Astrocyte (in vitro differentiated cells and primary cell): ENCODE measurements around the gene GJB5. TPM values are rescaled to one million over a fixed set of nuclear protein-coding genes. Genes with fewer than 3 reads are reported as not detected.
A peak's percentile ranks its signal among the peaks of the same experiment; 100 is the strongest.

Source experiments
- DNase-seq: peaks from one replicate; pipeline ENCODE4 v3.0.0-alpha.2; 2010; ENCODE audit warnings: low read depth
- FAIRE-seq: peaks from 2 replicates; lab custom pipeline; 2011; peaks lifted over from hg19 to GRCh38; lab: Jason Lieb, UNC
- H2AFZ ChIP-seq: 2 replicates; pipeline ENCODE4 v1.6.0; 2012; ENCODE audit warnings: low read depth, low read length, inconsistent platforms
- H3K27ac ChIP-seq: 2 replicates; pipeline ENCODE4 v1.5.1; 2011; ENCODE audit warnings: low read depth, low read length, inconsistent platforms
- H3K27me3 ChIP-seq: 2 replicates; pipeline ENCODE4 v1.6.0; 2011; ENCODE audit warnings: low read length, inconsistent platforms; ENCODE audit not compliant: insufficient read depth
- H3K36me3 ChIP-seq: 2 replicates; pipeline ENCODE4 v1.5.1; 2011; ENCODE audit warnings: low read length, inconsistent platforms; ENCODE audit not compliant: insufficient read depth
- H3K4me1 ChIP-seq: 2 replicates; pipeline ENCODE4 v1.5.1; 2011; ENCODE audit warnings: low read length, inconsistent platforms; ENCODE audit not compliant: insufficient read depth
- H3K4me2 ChIP-seq: 2 replicates; pipeline ENCODE4 v1.6.0; 2012; ENCODE audit warnings: low read length, inconsistent platforms
- H3K4me3 ChIP-seq: 2 replicates; pipeline ENCODE4 v1.5.1; 2011; ENCODE audit warnings: low read depth, mild to moderate bottlenecking, low read length, inconsistent platforms; ENCODE audit not compliant: insufficient read depth
- H3K79me2 ChIP-seq: 2 replicates; pipeline ENCODE4 v1.6.0; 2012; ENCODE audit warnings: mild to moderate bottlenecking, low read length, inconsistent platforms; ENCODE audit not compliant: insufficient read depth
- H3K9ac ChIP-seq: 2 replicates; pipeline ENCODE4 v1.6.0; 2012; ENCODE audit warnings: mild to moderate bottlenecking, low read length, inconsistent platforms
- H3K9me3 ChIP-seq: 2 replicates; pipeline ENCODE4 v1.5.1; 2012; ENCODE audit warnings: low read depth, mild to moderate bottlenecking, low read length, inconsistent platforms; ENCODE audit not compliant: insufficient read depth
- H4K20me1 ChIP-seq: 2 replicates; pipeline ENCODE4 v1.6.0; 2012; ENCODE audit warnings: low read length, inconsistent platforms; ENCODE audit not compliant: insufficient read depth
- H3K27ac Mint-ChIP-seq: one replicate; pipeline ENCODE4 v1.8.0; 2021; ENCODE audit warnings: mild to moderate bottlenecking, mixed read lengths; ENCODE audit not compliant: unreplicated experiment
- H3K27me3 Mint-ChIP-seq: one replicate; pipeline ENCODE4 v1.8.0; 2021; ENCODE audit warnings: low read depth, mixed read lengths; ENCODE audit not compliant: unreplicated experiment
- H3K36me3 Mint-ChIP-seq: one replicate; pipeline ENCODE4 v1.8.0; 2021; ENCODE audit warnings: low read depth, mixed read lengths; ENCODE audit not compliant: unreplicated experiment
- H3K4me1 Mint-ChIP-seq: one replicate; pipeline ENCODE4 v1.8.0; 2021; ENCODE audit warnings: low read depth, mixed read lengths; ENCODE audit not compliant: unreplicated experiment
- H3K4me3 Mint-ChIP-seq: one replicate; pipeline ENCODE4 v1.8.0; 2021; ENCODE audit warnings: mild to moderate bottlenecking, moderate library complexity, mixed read lengths; ENCODE audit not compliant: unreplicated experiment
- H3K9me3 Mint-ChIP-seq: one replicate; pipeline ENCODE4 v1.8.0; 2021; ENCODE audit warnings: mild to moderate bottlenecking, mixed read lengths; ENCODE audit not compliant: unreplicated experiment
- EZH2 ChIP-seq: IDR thresholded peaks from 2 replicates; pipeline ENCODE4 v1.6.1; 2012; ENCODE audit warnings: mild to moderate bottlenecking, low read length, inconsistent platforms; ENCODE audit not compliant: insufficient read depth
- total RNA-seq: library from RNA; stranded (reverse); gene quantifications from 2 replicates; pipeline ENCODE4 v1.2.1, GENCODE V29; 2021
- TF ChIP-seq, protein P1 (sequence below): IDR thresholded peaks from 2 replicates; pipeline ENCODE4 v1.5.1; 2011; ENCODE audit warnings: low read depth, mild to moderate bottlenecking, inconsistent platforms, low read length, moderate library complexity; ENCODE audit not compliant: insufficient read depth

Gene GJB5
- total RNA-seq, 1 donor from 2014 or later = not detected

GRCh38 chr1:34739613-34740012 lies 15.2 kb upstream of the GJB5 start:
- no peak for DNase-seq
- Mint-ChIP-seq H3K4me1 (no peaks in the 10 kb centered on the region), H3K36me3 (no peaks in the 10 kb centered on the region), H3K27me3 (peaks cover 46% of the 10 kb centered on the region), H3K9me3 (no peaks in the 10 kb centered on the region), H3K27ac (no peak overlapping the region), H3K4me3 (no peak overlapping the region)
- Histone ChIP-seq H4K20me1 (peaks cover 3% of the 10 kb centered on the region), H3K9ac (no peak overlapping the region), H3K4me1 (no peaks in the 10 kb centered on the region), H2AFZ (no peak overlapping the region), H3K79me2 (no peaks in the 10 kb centered on the region), H3K9me3 (no peaks in the 10 kb centered on the region), H3K36me3 (no peaks in the 10 kb centered on the region), H3K27me3 (peaks cover 7% of the 10 kb centered on the region), H3K4me3 (no peak overlapping the region), H3K27ac (no peak overlapping the region), H3K4me2 (no peak overlapping the region)
- FAIRE-seq = no peak
- TF ChIP-seq, protein P1, sequence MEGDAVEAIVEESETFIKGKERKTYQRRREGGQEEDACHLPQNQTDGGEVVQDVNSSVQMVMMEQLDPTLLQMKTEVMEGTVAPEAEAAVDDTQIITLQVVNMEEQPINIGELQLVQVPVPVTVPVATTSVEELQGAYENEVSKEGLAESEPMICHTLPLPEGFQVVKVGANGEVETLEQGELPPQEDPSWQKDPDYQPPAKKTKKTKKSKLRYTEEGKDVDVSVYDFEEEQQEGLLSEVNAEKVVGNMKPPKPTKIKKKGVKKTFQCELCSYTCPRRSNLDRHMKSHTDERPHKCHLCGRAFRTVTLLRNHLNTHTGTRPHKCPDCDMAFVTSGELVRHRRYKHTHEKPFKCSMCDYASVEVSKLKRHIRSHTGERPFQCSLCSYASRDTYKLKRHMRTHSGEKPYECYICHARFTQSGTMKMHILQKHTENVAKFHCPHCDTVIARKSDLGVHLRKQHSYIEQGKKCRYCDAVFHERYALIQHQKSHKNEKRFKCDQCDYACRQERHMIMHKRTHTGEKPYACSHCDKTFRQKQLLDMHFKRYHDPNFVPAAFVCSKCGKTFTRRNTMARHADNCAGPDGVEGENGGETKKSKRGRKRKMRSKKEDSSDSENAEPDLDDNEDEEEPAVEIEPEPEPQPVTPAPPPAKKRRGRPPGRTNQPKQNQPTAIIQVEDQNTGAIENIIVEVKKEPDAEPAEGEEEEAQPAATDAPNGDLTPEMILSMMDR = no peak

- peaks cover 7% of the 10 kb centered on the region for H3K27me3 ChIP-seq
- no peaks in the 10 kb centered on the region for H3K4me1 ChIP-seq
- Mint-ChIP-seq H3K4me1 (no peaks in the 10 kb centered on the region), H3K36me3 (no peaks in the 10 kb centered on the region), H3K27me3 (peaks cover 51% of the 10 kb centered on the region), H3K27ac (no peak overlapping the region), H3K4me3 (no peak overlapping the region), H3K9me3 (no peaks in the 10 kb centered on the region)
- H2AFZ ChIP-seq = no peak overlapping the region
- no peak overlapping the region for H3K4me3 ChIP-seq
- peaks cover 3% of the 10 kb centered on the region for H4K20me1 ChIP-seq
- H3K36me3 ChIP-seq = no peaks in the 10 kb centered on the region
- no peak for DNase-seq
- TF ChIP-seq, protein P1 = no peak
- no peak for TF ChIP-seq EZH2
- H3K79me2 ChIP-seq = no peaks in the 10 kb centered on the region
- H3K9ac ChIP-seq = no peak overlapping the region
- H3K27ac ChIP-seq = no peak overlapping the region
- peak overlapping the region; percentile 5 for H3K4me2 ChIP-seq
- no peak for FAIRE-seq
- no peaks in the 10 kb centered on the region for H3K9me3 ChIP-seq
Measured at GRCh38 chr1:34740161-34740868, 14.5 kb upstream of the GJB5 start.

GRCh38 chr1:34742667-34743270 lies 12.1 kb upstream of the GJB5 start:
- Histone ChIP-seq H3K9ac (no peak overlapping the region), H3K27me3 (peaks cover 6% of the 10 kb centered on the region), H3K4me3 (no peak overlapping the region), H3K79me2 (no peaks in the 10 kb centered on the region), H3K9me3 (no peaks in the 10 kb centered on the region), H4K20me1 (peaks cover 3% of the 10 kb centered on the region), H3K36me3 (no peaks in the 10 kb centered on the region), H3K27ac (no peak overlapping the region), H3K4me2 (no peak overlapping the region), H2AFZ (peak overlapping the region; percentile 5), H3K4me1 (no peaks in the 10 kb centered on the region)
- H3K4me3 Mint-ChIP-seq = no peak overlapping the region
- DNase-seq = no peak
- H3K9me3 Mint-ChIP-seq = no peaks in the 10 kb centered on the region
- no peaks in the 10 kb centered on the region for H3K36me3 Mint-ChIP-seq
- no peak overlapping the region for H3K27ac Mint-ChIP-seq
- no peaks in the 10 kb centered on the region for H3K4me1 Mint-ChIP-seq
- TF ChIP-seq EZH2 = no peak
- TF ChIP-seq, protein P1 = peak; percentile 73
- H3K27me3 Mint-ChIP-seq = peaks cover 51% of the 10 kb centered on the region
- FAIRE-seq = no peak
